Type B pancreatic cell (in vitro differentiated cells): ENCODE data around the gene DEGS2. TPM values are rescaled to one million over a fixed set of nuclear protein-coding genes. Genes with fewer than 3 reads are reported as not detected.

Experiments
- DNase-seq: peaks from one replicate; pipeline ENCODE4 v3.0.0; 2021; ENCODE audit warnings: mixed read lengths; ENCODE audit not compliant: unreplicated experiment; ENCODE audit errors: extremely low spot score
- H3K27ac Mint-ChIP-seq: 2 replicates; pipeline ENCODE4 v1.8.0; 2021; ENCODE audit warnings: mild to moderate bottlenecking, mixed read lengths
- H3K27me3 Mint-ChIP-seq: 2 replicates; pipeline ENCODE4 v1.8.0; 2021; ENCODE audit warnings: mixed read lengths
- H3K36me3 Mint-ChIP-seq: 2 replicates; pipeline ENCODE4 v1.8.0; 2021; ENCODE audit warnings: mixed read lengths
- H3K4me1 Mint-ChIP-seq: one replicate; pipeline ENCODE4 v1.8.0; 2021; ENCODE audit warnings: mixed read lengths; ENCODE audit not compliant: unreplicated experiment
- H3K4me3 Mint-ChIP-seq: 2 replicates; pipeline ENCODE4 v1.8.0; 2021; ENCODE audit warnings: mild to moderate bottlenecking, mixed read lengths
- H3K9me3 Mint-ChIP-seq: 2 replicates; pipeline ENCODE4 v1.8.0; 2021; ENCODE audit warnings: mixed read lengths
- total RNA-seq: library from RNA; stranded (reverse); gene quantifications from 2 replicates; pipeline ENCODE4 v1.2.1, GENCODE V29; 2021; ENCODE audit warnings: low replicate concordance
- TF ChIP-seq, protein P1 (sequence below): fragments of 200-600 bp; sonication (generic); conservative IDR thresholded peaks from 2 replicates; pipeline ENCODE4 v1.5.0; 2021; ENCODE audit warnings: antibody characterized with exemption, mild to moderate bottlenecking

Gene DEGS2
- total RNA-seq, 1 donor from 2014 or later = 5.2 TPM

DNA sequence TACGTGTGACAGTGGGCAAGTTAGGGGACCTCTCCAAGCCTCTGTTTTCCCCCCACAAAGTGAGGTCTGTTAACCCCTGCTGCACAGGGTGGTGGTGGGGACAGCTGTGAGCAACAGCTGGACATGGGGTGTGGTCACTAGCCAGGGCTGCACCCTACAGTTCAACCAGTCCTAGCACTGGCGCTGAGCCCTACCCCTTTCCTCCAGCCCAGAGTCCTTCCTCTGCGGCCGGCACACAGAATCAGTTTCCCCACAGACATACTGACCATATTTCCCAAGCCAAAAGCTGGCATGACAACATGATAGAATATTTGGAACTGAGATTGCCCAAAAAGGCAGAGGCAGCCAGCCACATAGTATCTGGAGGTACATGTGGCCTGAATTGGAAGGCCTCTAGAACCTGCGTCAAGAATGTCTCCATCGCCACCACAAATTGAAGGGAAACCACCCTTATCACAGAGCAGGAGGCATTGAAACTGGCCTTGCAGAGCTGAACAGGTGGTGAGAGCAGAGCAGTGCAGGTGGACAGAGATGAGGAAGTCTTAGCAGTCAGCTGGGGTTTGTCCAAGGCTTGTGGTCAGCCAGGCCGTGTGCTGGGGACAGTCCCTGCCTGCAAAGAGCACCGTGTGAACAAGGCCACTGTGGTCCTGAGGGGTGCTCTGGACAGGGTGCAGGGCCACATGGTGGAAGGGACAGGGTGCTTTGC, 21.2 kb downstream of the DEGS2 start:
- Mint-ChIP-seq H3K27ac (no peak overlapping the region), H3K4me1 (peaks cover 19% of the 10 kb centered on the region), H3K27me3 (no peaks in the 10 kb centered on the region), H3K4me3 (no peak overlapping the region), H3K36me3 (peaks cover 4% of the 10 kb centered on the region), H3K9me3 (no peaks in the 10 kb centered on the region)
- TF ChIP-seq, protein P1, sequence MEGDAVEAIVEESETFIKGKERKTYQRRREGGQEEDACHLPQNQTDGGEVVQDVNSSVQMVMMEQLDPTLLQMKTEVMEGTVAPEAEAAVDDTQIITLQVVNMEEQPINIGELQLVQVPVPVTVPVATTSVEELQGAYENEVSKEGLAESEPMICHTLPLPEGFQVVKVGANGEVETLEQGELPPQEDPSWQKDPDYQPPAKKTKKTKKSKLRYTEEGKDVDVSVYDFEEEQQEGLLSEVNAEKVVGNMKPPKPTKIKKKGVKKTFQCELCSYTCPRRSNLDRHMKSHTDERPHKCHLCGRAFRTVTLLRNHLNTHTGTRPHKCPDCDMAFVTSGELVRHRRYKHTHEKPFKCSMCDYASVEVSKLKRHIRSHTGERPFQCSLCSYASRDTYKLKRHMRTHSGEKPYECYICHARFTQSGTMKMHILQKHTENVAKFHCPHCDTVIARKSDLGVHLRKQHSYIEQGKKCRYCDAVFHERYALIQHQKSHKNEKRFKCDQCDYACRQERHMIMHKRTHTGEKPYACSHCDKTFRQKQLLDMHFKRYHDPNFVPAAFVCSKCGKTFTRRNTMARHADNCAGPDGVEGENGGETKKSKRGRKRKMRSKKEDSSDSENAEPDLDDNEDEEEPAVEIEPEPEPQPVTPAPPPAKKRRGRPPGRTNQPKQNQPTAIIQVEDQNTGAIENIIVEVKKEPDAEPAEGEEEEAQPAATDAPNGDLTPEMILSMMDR = no peak
- no peak for DNase-seq

DNA sequence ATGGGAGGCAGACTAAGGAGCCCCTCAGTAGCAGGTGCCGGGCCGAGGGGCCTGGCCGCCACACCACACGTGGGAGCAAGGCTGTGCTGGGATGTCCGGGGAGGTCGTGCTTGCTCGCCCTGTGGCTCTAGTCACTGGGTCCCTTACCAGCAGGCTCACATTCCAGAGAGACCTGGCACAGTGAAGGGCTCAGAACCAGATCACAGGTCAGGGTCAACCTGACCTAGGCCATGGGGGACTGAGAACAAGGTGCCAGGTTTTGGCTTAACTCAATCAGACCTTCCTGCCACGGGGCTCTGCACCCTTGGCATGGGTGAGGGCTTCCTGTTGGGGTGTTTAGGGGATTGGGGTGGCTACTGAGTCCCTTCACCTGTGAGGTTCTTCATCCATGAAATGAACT, 22.3 kb downstream of the DEGS2 start:
- TF ChIP-seq, protein P1 = no peak
- Mint-ChIP-seq H3K4me1 (peaks cover 21% of the 10 kb centered on the region), H3K27me3 (no peaks in the 10 kb centered on the region), H3K27ac (no peak overlapping the region), H3K9me3 (no peaks in the 10 kb centered on the region), H3K4me3 (no peak overlapping the region), H3K36me3 (peaks cover 4% of the 10 kb centered on the region)
- DNase-seq = no peak

DNA sequence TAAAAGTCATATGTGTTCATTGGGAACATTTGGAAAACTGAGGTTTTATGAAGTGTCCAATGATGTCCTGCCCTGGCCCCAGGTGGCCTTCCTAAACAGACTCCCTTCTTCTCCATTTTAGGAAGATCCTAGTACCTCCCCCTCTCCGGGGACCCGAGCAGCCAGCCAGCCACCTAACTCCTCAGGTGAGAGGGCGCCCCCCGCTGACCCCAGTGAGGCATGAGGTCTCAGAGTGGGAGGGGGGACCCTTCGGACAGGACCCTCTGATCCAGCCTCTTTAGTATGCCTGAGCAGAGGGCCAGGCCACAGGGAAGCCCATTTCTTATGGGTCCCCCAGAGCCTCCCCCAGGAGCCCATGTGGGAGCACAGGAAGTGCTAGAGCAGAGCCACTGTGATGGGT, 23.7 kb downstream of the DEGS2 start:
- H3K36me3 Mint-ChIP-seq = peaks cover 7% of the 10 kb centered on the region
- H3K27me3 Mint-ChIP-seq = no peaks in the 10 kb centered on the region
- no peak overlapping the region for H3K27ac Mint-ChIP-seq
- TF ChIP-seq, protein P1 = no peak
- H3K9me3 Mint-ChIP-seq = no peaks in the 10 kb centered on the region
- DNase-seq = no peak
- H3K4me1 Mint-ChIP-seq = peaks cover 24% of the 10 kb centered on the region
- no peak overlapping the region for H3K4me3 Mint-ChIP-seq

DNA sequence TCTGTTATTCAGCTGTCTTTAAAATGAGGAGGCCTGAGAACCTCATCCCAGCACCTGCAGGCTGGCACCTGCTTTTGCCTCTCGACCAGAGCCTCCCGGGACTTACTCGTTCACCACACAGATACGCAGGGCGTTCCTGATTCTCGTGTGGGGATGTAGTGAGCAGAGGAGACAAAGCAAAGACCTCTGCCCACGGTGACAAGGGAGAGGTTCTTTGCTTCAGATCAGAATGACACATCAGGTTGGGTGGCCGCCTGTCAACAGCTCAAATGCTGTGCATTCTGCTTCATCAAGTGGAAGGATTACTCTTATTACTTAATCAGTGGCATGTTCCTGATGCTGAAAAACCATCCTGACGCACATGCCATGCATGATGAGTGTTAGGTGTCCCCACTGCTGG, 24.4 kb downstream of the DEGS2 start:
- TF ChIP-seq, protein P1 = no peak
- Mint-ChIP-seq H3K27ac (no peak overlapping the region), H3K27me3 (no peaks in the 10 kb centered on the region), H3K4me3 (no peak overlapping the region), H3K4me1 (peaks cover 21% of the 10 kb centered on the region), H3K36me3 (peaks cover 7% of the 10 kb centered on the region), H3K9me3 (no peaks in the 10 kb centered on the region)
- no peak for DNase-seq

DNA sequence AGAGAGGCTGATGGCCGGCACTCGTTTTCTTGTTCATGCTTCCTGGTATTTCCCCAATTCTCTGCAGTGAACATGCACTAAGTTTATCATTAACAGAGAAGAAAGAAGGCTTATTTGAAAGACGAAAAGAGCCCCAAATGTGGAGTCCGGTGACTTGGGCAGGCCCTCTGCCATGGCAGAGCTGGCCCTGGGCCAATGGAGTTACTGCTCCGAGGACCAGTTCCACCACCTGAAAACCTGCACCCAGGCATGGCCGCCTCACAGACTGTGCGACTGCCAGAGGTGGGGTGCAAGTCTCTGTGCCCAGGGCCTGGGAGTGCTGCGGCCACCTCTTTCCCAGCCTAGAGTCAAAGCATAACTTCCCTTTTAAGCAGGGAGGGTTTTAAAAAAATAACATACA, 24.9 kb downstream of the DEGS2 start:
- no peak overlapping the region for H3K4me3 Mint-ChIP-seq
- peak overlapping the region; percentile 35 for H3K27ac Mint-ChIP-seq
- no peaks in the 10 kb centered on the region for H3K27me3 Mint-ChIP-seq
- peaks cover 11% of the 10 kb centered on the region for H3K36me3 Mint-ChIP-seq
- no peaks in the 10 kb centered on the region for H3K9me3 Mint-ChIP-seq
- TF ChIP-seq, protein P1 = no peak
- H3K4me1 Mint-ChIP-seq = peaks cover 19% of the 10 kb centered on the region
- DNase-seq = no peak
